GM23338 (cell line): Measurements from ENCODE around the gene RS1. TPM values are rescaled to one million over a fixed set of nuclear protein-coding genes. Genes with fewer than 3 reads are reported as not detected.

ENCODE experiments used
- ATAC-seq: fragments of 200-7000 bp; cut with Tn5 transposase; 3 replicates; pipeline ENCODE4 v1.9.1; 2020
- DNase-seq: peaks from one replicate; pipeline ENCODE4 v3.0.0-alpha.2; 2015; ENCODE audit warnings: low spot score
- H2AFZ ChIP-seq: fragments of 200-600 bp; sonication (generic); 2 replicates; pipeline ENCODE4 v1.8.0; 2016; ENCODE audit warnings: antibody characterized with exemption, mild to moderate bottlenecking, moderate library complexity
- H3F3A ChIP-seq: fragments of 200-600 bp; sonication (generic); replicated peaks from 2 replicates; pipeline ENCODE4 v1.8.0; 2017; ENCODE audit warnings: antibody characterized with exemption, mixed run types, low read depth
- H3K27ac ChIP-seq: fragments of 200-600 bp; sonication (generic); 2 replicates; pipeline ENCODE4 v1.6.1; 2016; ENCODE audit warnings: low read depth
- H3K27me3 ChIP-seq: fragments of 200-600 bp; sonication (generic); 2 replicates; pipeline ENCODE4 v1.8.0; 2016; ENCODE audit warnings: mild to moderate bottlenecking, mixed run types, moderate library complexity; ENCODE audit not compliant: insufficient read depth
- H3K36me3 ChIP-seq: fragments of 200-600 bp; sonication (generic); 2 replicates; pipeline ENCODE4 v1.8.0; 2016; ENCODE audit warnings: mild to moderate bottlenecking; ENCODE audit not compliant: insufficient read depth
- H3K4me1 ChIP-seq: fragments of 200-600 bp; sonication (generic); 2 replicates; pipeline ENCODE4 v1.8.0; 2016; ENCODE audit warnings: mild to moderate bottlenecking, moderate library complexity; ENCODE audit not compliant: insufficient read depth
- H3K4me2 ChIP-seq: fragments of 200-600 bp; sonication (generic); 2 replicates; pipeline ENCODE4 v1.7.1; 2017; ENCODE audit warnings: mixed run types
- H3K4me3 ChIP-seq: fragments of 200-600 bp; sonication (generic); 2 replicates; pipeline ENCODE4 v1.6.1; 2016; ENCODE audit warnings: mixed run types
- H3K79me2 ChIP-seq: fragments of 200-600 bp; sonication (generic); replicated peaks from 2 replicates; pipeline ENCODE4 v1.8.0; 2017; ENCODE audit warnings: mild to moderate bottlenecking; ENCODE audit not compliant: insufficient read depth
- H3K9me2 ChIP-seq: fragments of 200-600 bp; sonication (generic); 2 replicates; pipeline ENCODE4 v1.8.0; 2017; ENCODE audit not compliant: insufficient read depth
- H4K20me1 ChIP-seq: fragments of 200-600 bp; sonication (generic); replicated peaks from 2 replicates; pipeline ENCODE4 v1.8.0; 2017; ENCODE audit warnings: mild to moderate bottlenecking; ENCODE audit not compliant: insufficient read depth
- H3K27ac Mint-ChIP-seq: 2 replicates; pipeline ENCODE4 v1.8.0; 2020; ENCODE audit warnings: inconsistent platforms, mild to moderate bottlenecking, moderate library complexity, mixed read lengths
- H3K27me3 Mint-ChIP-seq: 3 replicates; pipeline ENCODE4 v1.8.0; 2022; ENCODE audit warnings: low read depth, mild to moderate bottlenecking, moderate library complexity, mixed read lengths, inconsistent platforms; ENCODE audit not compliant: insufficient read depth, poor library complexity
- H3K36me3 Mint-ChIP-seq: 3 replicates; pipeline ENCODE4 v1.8.0; 2021; ENCODE audit warnings: low read depth, mild to moderate bottlenecking, inconsistent platforms, moderate library complexity, mixed read lengths
- H3K4me1 Mint-ChIP-seq: 3 replicates; pipeline ENCODE4 v1.8.0; 2020; ENCODE audit warnings: mild to moderate bottlenecking, inconsistent platforms, mixed read lengths
- H3K4me3 Mint-ChIP-seq: 3 replicates; pipeline ENCODE4 v1.8.0; 2021; ENCODE audit warnings: moderate library complexity, mild to moderate bottlenecking, inconsistent platforms, mixed read lengths
- H3K9me3 Mint-ChIP-seq: 3 replicates; pipeline ENCODE4 v1.8.0; 2020; ENCODE audit warnings: moderate library complexity, mild to moderate bottlenecking, inconsistent platforms, mixed read lengths
- POLR2AphosphoS5 ChIP-seq: IDR thresholded peaks from 2 replicates; pipeline ENCODE4 v1.6.1; 2016; ENCODE audit warnings: antibody characterized with exemption, low read depth
- polyA plus RNA-seq: library from polyadenylated mRNA; unstranded; fragments of >200 nt; fragmentation: Nextera tagmentation; extraction: Ambion mirVana; gene quantifications from 2 replicates; pipeline ENCODE4 v1.2.1, GENCODE V29; 2016
- total RNA-seq: library from RNA; depleted of rRNA; stranded (reverse); fragments of >200 nt; shearing (Covaris generic); gene quantifications from 2 replicates; pipeline ENCODE4 v1.2.3, GENCODE V29; 2014
- TF ChIP-seq, protein P1 (sequence below): IDR thresholded peaks from 2 replicates; pipeline ENCODE4 v1.6.1; 2016; ENCODE audit warnings: antibody characterized with exemption
- TF ChIP-seq, protein P2 (sequence below): fragments of 250-450 bp; sonication (Bioruptor Pico); IDR thresholded peaks from 2 replicates; pipeline ENCODE4 v1.5.0; 2020; ENCODE audit warnings: mild to moderate bottlenecking, moderate library complexity

Gene RS1
- total and polyA plus RNA-seq, 2 experiments from 2014 or later, result not detected

DNA sequence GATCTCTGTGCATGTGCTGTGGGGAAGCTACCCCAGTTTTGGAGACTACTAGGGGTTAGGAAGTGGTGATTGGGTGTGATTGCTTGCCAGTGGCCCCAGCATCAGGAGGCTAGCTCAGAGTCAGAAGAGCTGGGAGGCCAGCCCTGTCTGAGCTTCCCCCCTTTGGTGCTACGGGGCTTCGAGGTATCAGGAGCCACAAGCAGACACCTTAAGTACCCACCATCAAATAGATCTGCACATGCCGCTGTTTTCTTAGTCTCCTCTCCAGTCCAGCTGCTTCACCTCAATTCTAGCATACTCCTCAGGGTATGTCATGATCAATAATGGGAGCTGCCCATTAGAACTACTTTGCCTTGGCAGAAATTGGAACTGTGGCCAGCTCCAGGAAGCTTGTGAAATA, 24.7 kb upstream of the RS1 start:
- no peak for TF ChIP-seq POLR2AphosphoS5
- TF ChIP-seq, protein P1, sequence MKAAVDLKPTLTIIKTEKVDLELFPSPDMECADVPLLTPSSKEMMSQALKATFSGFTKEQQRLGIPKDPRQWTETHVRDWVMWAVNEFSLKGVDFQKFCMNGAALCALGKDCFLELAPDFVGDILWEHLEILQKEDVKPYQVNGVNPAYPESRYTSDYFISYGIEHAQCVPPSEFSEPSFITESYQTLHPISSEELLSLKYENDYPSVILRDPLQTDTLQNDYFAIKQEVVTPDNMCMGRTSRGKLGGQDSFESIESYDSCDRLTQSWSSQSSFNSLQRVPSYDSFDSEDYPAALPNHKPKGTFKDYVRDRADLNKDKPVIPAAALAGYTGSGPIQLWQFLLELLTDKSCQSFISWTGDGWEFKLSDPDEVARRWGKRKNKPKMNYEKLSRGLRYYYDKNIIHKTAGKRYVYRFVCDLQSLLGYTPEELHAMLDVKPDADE, result no peak
- TF ChIP-seq, protein P2, sequence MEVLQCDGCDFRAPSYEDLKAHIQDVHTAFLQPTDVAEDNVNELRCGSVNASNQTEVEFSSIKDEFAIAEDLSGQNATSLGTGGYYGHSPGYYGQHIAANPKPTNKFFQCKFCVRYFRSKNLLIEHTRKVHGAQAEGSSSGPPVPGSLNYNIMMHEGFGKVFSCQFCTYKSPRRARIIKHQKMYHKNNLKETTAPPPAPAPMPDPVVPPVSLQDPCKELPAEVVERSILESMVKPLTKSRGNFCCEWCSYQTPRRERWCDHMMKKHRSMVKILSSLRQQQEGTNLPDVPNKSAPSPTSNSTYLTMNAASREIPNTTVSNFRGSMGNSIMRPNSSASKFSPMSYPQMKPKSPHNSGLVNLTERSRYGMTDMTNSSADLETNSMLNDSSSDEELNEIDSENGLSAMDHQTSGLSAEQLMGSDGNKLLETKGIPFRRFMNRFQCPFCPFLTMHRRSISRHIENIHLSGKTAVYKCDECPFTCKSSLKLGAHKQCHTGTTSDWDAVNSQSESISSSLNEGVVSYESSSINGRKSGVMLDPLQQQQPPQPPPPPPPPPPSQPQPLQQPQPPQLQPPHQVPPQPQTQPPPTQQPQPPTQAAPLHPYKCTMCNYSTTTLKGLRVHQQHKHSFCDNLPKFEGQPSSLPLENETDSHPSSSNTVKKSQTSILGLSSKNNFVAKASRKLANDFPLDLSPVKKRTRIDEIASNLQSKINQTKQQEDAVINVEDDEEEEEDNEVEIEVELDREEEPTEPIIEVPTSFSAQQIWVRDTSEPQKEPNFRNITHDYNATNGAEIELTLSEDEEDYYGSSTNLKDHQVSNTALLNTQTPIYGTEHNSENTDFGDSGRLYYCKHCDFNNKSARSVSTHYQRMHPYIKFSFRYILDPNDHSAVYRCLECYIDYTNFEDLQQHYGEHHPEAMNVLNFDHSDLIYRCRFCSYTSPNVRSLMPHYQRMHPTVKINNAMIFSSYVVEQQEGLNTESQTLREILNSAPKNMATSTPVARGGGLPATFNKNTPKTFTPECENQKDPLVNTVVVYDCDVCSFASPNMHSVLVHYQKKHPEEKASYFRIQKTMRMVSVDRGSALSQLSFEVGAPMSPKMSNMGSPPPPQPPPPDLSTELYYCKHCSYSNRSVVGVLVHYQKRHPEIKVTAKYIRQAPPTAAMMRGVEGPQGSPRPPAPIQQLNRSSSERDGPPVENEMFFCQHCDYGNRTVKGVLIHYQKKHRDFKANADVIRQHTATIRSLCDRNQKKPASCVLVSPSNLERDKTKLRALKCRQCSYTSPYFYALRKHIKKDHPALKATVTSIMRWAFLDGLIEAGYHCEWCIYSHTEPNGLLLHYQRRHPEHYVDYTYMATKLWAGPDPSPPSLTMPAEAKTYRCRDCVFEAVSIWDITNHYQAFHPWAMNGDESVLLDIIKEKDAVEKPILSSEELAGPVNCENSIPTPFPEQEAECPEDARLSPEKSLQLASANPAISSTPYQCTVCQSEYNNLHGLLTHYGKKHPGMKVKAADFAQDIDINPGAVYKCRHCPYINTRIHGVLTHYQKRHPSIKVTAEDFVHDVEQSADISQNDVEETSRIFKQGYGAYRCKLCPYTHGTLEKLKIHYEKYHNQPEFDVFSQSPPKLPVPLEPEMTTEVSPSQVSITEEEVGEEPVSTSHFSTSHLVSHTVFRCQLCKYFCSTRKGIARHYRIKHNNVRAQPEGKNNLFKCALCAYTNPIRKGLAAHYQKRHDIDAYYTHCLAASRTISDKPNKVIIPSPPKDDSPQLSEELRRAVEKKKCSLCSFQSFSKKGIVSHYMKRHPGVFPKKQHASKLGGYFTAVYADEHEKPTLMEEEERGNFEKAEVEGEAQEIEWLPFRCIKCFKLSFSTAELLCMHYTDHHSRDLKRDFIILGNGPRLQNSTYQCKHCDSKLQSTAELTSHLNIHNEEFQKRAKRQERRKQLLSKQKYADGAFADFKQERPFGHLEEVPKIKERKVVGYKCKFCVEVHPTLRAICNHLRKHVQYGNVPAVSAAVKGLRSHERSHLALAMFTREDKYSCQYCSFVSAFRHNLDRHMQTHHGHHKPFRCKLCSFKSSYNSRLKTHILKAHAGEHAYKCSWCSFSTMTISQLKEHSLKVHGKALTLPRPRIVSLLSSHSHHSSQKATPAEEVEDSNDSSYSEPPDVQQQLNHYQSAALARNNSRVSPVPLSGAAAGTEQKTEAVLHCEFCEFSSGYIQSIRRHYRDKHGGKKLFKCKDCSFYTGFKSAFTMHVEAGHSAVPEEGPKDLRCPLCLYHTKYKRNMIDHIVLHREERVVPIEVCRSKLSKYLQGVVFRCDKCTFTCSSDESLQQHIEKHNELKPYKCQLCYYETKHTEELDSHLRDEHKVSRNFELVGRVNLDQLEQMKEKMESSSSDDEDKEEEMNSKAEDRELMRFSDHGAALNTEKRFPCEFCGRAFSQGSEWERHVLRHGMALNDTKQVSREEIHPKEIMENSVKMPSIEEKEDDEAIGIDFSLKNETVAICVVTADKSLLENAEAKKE (CRISPR knock-in tag), result no peak
- Histone ChIP-seq H3F3A (no peaks in the 10 kb centered on the region), H2AFZ (no peak overlapping the region), H3K4me2 (no peak overlapping the region), H3K27me3 (no peaks in the 10 kb centered on the region), H3K27ac (no peak overlapping the region), H3K79me2 (no peaks in the 10 kb centered on the region), H3K4me3 (no peak overlapping the region), H3K4me1 (no peaks in the 10 kb centered on the region), H3K36me3 (no peaks in the 10 kb centered on the region), H4K20me1 (no peaks in the 10 kb centered on the region), H3K9me2 (no peaks in the 10 kb centered on the region)
- Mint-ChIP-seq H3K4me1 (peaks cover 3% of the 10 kb centered on the region), H3K9me3 (peaks cover 6% of the 10 kb centered on the region; the same call in 2 of the 3 replicates), H3K27ac (no peak overlapping the region), H3K4me3 (no peak overlapping the region), H3K36me3 (no peaks in the 10 kb centered on the region), H3K27me3 (no peaks in the 10 kb centered on the region)
- DNase-seq (no peak), ATAC-seq (no peak)

DNA sequence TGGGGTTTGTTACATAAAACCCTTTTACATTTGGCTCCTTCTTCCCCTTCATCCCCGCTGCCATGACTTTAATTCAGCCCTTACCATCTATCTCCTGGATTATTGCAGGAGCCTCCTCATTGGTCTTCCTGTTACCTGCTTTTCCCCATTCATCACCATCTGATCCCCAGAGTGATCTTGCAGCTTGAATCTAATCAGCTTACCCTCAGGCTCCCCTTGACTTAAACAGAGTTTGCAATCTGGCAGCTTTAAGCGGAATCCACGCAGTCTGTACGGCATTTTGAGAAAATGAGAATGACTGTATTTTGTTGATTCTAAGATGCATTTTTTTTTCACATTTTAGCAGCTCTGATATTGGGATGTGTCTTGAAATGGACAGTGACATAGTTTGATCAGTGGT, 20.6 kb upstream of the RS1 start:
- ATAC-seq (no peak), DNase-seq (no peak)
- no peaks in the 10 kb centered on the region for H3F3A ChIP-seq
- Mint-ChIP-seq H3K4me1 (no peaks in the 10 kb centered on the region; the same call in 2 of the 3 replicates), H3K9me3 (peaks cover 6% of the 10 kb centered on the region; the same call in 2 of the 3 replicates), H3K27me3 (no peaks in the 10 kb centered on the region), H3K4me3 (no peak overlapping the region), H3K36me3 (no peaks in the 10 kb centered on the region), H3K27ac (no peak overlapping the region)
- H3K79me2 ChIP-seq, result no peaks in the 10 kb centered on the region
- no peaks in the 10 kb centered on the region for H4K20me1 ChIP-seq
- no peaks in the 10 kb centered on the region for H3K27me3 ChIP-seq
- no peak overlapping the region for H2AFZ ChIP-seq
- no peak overlapping the region for H3K4me2 ChIP-seq
- H3K27ac ChIP-seq, result no peak overlapping the region
- H3K4me1 ChIP-seq, result no peaks in the 10 kb centered on the region
- H3K36me3 ChIP-seq, result no peaks in the 10 kb centered on the region
- H3K4me3 ChIP-seq, result no peak overlapping the region
- no peak for TF ChIP-seq POLR2AphosphoS5
- no peaks in the 10 kb centered on the region for H3K9me2 ChIP-seq
